T-cell (primary cell): ENCODE measurements around the gene BMP6. TPM values are rescaled to one million over a fixed set of nuclear protein-coding genes. Genes with fewer than 3 reads are reported as not detected.

Experiments used
- ATAC-seq, 4 experiments: fragments of 200-7000 bp in 3 of 4; fragments of 150-1000 bp in 1 of 4; cut with Tn5 transposase; replicated peaks in 1 of 4; 1 replicate in 3 of 4; 2 replicates in 1 of 4; pipeline ENCODE4 v1.10.0; 2021; ENCODE audit warnings: moderate library complexity in 3 of 4, mild to moderate bottlenecking in 2 of 4, moderate number of reproducible peaks in 1 of 4
- CTCF ChIA-PET, 2 donors: fragments of 300-600 bp; sonication (Branson Sonifier 250); formaldehyde crosslinking; loops; one replicate each; lab custom pipeline; 2022; ENCODE audit warnings: antibody characterized with exemption in 2 of 2; lab: Charles Lee
- POLR2A ChIA-PET, 2 donors: fragments of 300-600 bp; sonication (Branson Sonifier 250); formaldehyde crosslinking; loops; one replicate each; lab custom pipeline; 2022; ENCODE audit warnings: antibody characterized with exemption in 2 of 2; lab: Charles Lee
- DNase-seq, 35 experiments: peaks; one replicate each; pipeline versions ENCODE4 v3.0.0 to v3.0.0-alpha.2; 2013 to 2023
- H3K27ac ChIP-seq: one replicate; pipeline ENCODE4 v1.5.1; 2013; ENCODE audit warnings: low read length
- H3K27me3 ChIP-seq, 2 experiments: replicated peaks in 1 of 2; 1 replicate in 1 of 2; 2 replicates in 1 of 2; pipeline versions ENCODE4 v1.6.1 to v1.7.0; 2013; ENCODE audit warnings: low read length in 1 of 2, mixed read lengths in 1 of 2; ENCODE audit not compliant: control insufficient read depth in 2 of 2, insufficient read depth in 2 of 2; ENCODE audit errors: extremely low read depth in 1 of 2
- H3K36me3 ChIP-seq, 2 donors: 1 replicate in 1 of 2; 2 replicates in 1 of 2; pipeline versions ENCODE4 v1.6.1 to v1.7.0; 2013; ENCODE audit warnings: low read length in 1 of 2; ENCODE audit not compliant: control insufficient read depth in 2 of 2, insufficient read depth in 1 of 2; ENCODE audit errors: extremely low read depth in 1 of 2
- H3K4me1 ChIP-seq, 2 experiments: 1 replicate in 1 of 2; 2 replicates in 1 of 2; pipeline versions ENCODE4 v1.6.1 to v1.7.0; 2013; ENCODE audit warnings: low read length in 2 of 2, mixed read lengths in 1 of 2; ENCODE audit not compliant: insufficient read depth in 2 of 2, control insufficient read depth in 1 of 2; ENCODE audit errors: extremely low read depth in 1 of 2
- H3K4me3 ChIP-seq, 2 donors: 1 replicate in 1 of 2; 2 replicates in 1 of 2; pipeline versions ENCODE4 v1.5.1 to v1.7.0; 2013; ENCODE audit warnings: mild to moderate bottlenecking in 2 of 2, low read length in 1 of 2, moderate library complexity in 1 of 2; ENCODE audit not compliant: control insufficient read depth in 1 of 2; ENCODE audit errors: extremely low read depth in 1 of 2
- H3K9me3 ChIP-seq: 2 replicates; pipeline ENCODE4 v1.7.0; 2013
- H3K27ac Mint-ChIP-seq, 2 donors: one replicate each; pipeline ENCODE4 v1.8.0; 2020 to 2021; ENCODE audit warnings: mild to moderate bottlenecking in 2 of 2, mixed read lengths in 2 of 2
- H3K27me3 Mint-ChIP-seq, 2 donors: one replicate each; pipeline ENCODE4 v1.8.0; 2021 to 2022; ENCODE audit warnings: mixed read lengths in 2 of 2
- H3K36me3 Mint-ChIP-seq: one replicate; pipeline ENCODE4 v1.8.0; 2021; ENCODE audit warnings: mixed read lengths
- H3K4me1 Mint-ChIP-seq, 3 donors: one replicate each; pipeline ENCODE4 v1.8.0; 2020 to 2022; ENCODE audit warnings: mixed read lengths in 3 of 3, mild to moderate bottlenecking in 1 of 3
- H3K4me3 Mint-ChIP-seq, 3 donors: one replicate each; pipeline ENCODE4 v1.8.0; 2020 to 2022; ENCODE audit warnings: mild to moderate bottlenecking in 3 of 3, mixed read lengths in 3 of 3, moderate library complexity in 3 of 3
- H3K9me3 Mint-ChIP-seq, 3 donors: one replicate each; pipeline ENCODE4 v1.8.0; 2020 to 2022; ENCODE audit warnings: mixed read lengths in 3 of 3
- WGBS: methylation state at CpG from one replicate; pipeline ENCODE4 v1.1.5; 2013; ENCODE audit warnings: missing lambda C conversion rate; ENCODE audit not compliant: insufficient coverage; 5-methylcytosine and 5-hydroxymethylcytosine counted together
- total RNA-seq, 35 experiments: library from RNA in 6 of 35; stranded (reverse) in 6 of 35; fragments of 120-200 nt in 1 of 35; gene quantifications; one replicate each; pipeline versions ENCODE4 v1.2.1 to v1.2.4 and lab custom pipeline; 2013 to 2026

Gene BMP6
- total RNA-seq, 5 donors from 2014 or later (not counting 1 experiment from before 2014, with no cell fraction given) = 0.09 to 0.23 (median 0.13) TPM; not detected in 1

DNA sequence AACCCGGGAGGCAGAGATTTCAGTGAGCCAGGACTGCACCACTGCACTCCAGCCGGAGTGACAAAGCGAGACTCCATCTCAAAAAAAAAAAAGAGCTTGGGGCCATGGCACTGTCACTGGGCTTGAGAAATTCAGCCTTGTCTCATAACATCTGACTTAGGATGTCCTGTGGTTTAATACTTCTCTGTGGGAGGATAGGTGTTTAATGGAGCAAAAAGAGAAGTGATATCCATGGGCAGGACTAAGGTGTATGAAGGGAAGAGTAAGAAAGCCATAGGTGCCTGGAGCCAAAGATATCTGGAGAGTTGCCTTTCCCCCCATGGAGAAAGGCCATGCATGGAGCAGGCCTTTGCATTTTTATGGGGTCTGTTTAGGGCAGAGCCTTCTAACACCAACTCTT is 11.2 kb downstream of the BMP6 start:
- H3K4me3 ChIP-seq = no peak overlapping the region
- no peak overlapping the region for H3K4me3 Mint-ChIP-seq
- CTCF ChIA-PET = no interaction called here

DNA sequence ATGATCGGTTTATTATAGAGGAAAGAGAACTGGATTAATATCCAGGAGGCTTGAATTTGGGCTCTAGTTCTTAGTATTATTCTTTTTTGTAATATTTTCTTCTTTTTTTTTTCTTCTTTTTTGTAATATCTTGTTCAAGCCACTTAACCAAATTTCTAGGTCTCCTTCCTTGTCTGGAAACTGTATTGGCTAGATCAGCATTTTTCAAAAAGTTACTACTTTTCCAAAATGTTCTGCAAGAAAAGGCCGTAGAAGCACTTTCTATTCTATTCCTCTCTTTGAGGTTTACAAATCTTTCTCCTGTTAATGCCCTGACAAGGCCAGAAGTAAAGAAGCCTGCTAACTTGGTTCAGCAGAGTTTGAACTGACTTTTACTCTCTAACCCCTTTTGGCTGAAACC is 12.0 kb downstream of the BMP6 start:
- no peaks in the 10 kb centered on the region for H3K36me3 Mint-ChIP-seq
- no peaks in the 10 kb centered on the region for H3K4me1 Mint-ChIP-seq
- Histone ChIP-seq H3K4me3 (no peak overlapping the region), H3K27me3 (peaks cover 2 to 10% of the 10 kb centered on the region in 2 experiments), H3K36me3 (no peaks in the 10 kb centered on the region), H3K27ac (no peak overlapping the region), H3K4me1 (no peaks in the 10 kb centered on the region), H3K9me3 (no peaks in the 10 kb centered on the region)
- POLR2A ChIA-PET = no interaction called here
- ATAC-seq (no peak), DNase-seq (no peak)
- no peak overlapping the region for H3K4me3 Mint-ChIP-seq
- WGBS = 80% methylated on average over 1 of the region's 2 CpGs
- CTCF ChIA-PET = no interaction called here
- no peaks in the 10 kb centered on the region for H3K9me3 Mint-ChIP-seq
- H3K27ac Mint-ChIP-seq = no peak overlapping the region
- H3K27me3 Mint-ChIP-seq = peaks cover 47 to 53% of the 10 kb centered on the region in 2 donors

More for the DNA sequence above, 11.2 kb downstream of the BMP6 start:
- peaks cover 52 to 57% of the 10 kb centered on the region in 2 donors for H3K27me3 Mint-ChIP-seq
- Histone ChIP-seq H3K27ac (no peak overlapping the region), H3K4me1 (no peaks in the 10 kb centered on the region), H3K27me3 (peaks cover 2 to 12% of the 10 kb centered on the region in 2 experiments), H3K9me3 (no peaks in the 10 kb centered on the region), H3K36me3 (no peaks in the 10 kb centered on the region)
- no peaks in the 10 kb centered on the region for H3K36me3 Mint-ChIP-seq
- POLR2A ChIA-PET = no interaction called here
- DNase-seq (no peak), ATAC-seq (no peak)
- H3K9me3 Mint-ChIP-seq = no peaks in the 10 kb centered on the region
- 92% methylated on average over 1 of the region's 3 CpGs for WGBS
- no peaks in the 10 kb centered on the region for H3K4me1 Mint-ChIP-seq
- no peak overlapping the region for H3K27ac Mint-ChIP-seq

DNA sequence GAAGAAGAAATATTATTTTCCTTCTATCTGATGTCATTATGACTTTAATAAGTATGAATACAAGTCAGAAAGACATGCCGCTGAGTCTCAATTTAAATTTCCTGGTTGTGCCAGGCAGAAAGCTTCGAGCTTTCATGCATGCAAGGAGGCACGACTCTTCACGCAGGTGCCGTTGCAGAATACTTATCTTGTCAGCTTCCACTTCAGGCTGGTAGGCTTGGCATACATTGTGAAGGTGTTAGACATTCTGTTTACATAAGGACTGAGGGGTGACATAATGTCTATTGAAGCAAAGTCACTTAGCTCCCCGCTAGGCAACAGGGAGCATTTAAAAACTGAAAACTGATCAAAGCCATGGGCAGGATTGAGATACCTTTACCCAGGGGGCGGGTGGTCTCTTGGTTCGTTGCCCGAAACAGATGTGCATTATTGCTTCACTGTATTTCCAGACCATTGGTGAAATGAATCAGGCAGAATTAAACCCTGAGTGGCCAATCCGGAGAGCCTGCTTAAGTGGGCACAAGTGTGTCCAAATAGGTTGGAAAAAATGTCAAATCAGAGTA is 16.4 kb downstream of the BMP6 start:
- Histone ChIP-seq H3K27me3 (peaks cover 0 to 9% of the 10 kb centered on the region in 2 experiments), H3K4me3 (no peak overlapping the region), H3K9me3 (no peaks in the 10 kb centered on the region), H3K4me1 (no peaks in the 10 kb centered on the region), H3K36me3 (no peaks in the 10 kb centered on the region), H3K27ac (no peak overlapping the region)
- ChIA-PET CTCF (no interaction called here), POLR2A (no interaction called here)
- no peak for ATAC-seq
- Mint-ChIP-seq H3K9me3 (no peaks in the 10 kb centered on the region), H3K36me3 (no peaks in the 10 kb centered on the region), H3K27me3 (peaks cover 29 to 38% of the 10 kb centered on the region in 2 donors), H3K4me1 (no peaks in the 10 kb centered on the region), H3K27ac (no peak overlapping the region), H3K4me3 (no peak overlapping the region)
- no peak for DNase-seq
- 90% methylated on average over 6 of the region's 10 CpGs for WGBS

- Mint-ChIP-seq H3K36me3 (no peaks in the 10 kb centered on the region), H3K4me1 (no peaks in the 10 kb centered on the region), H3K27ac (no peak overlapping the region), H3K4me3 (no peak overlapping the region), H3K9me3 (no peaks in the 10 kb centered on the region), H3K27me3 (peaks cover 14 to 47% of the 10 kb centered on the region in 2 donors)
- 93% methylated on average over 10 of the region's 10 CpGs for WGBS
- no peaks in the 10 kb centered on the region for H3K36me3 ChIP-seq
- CTCF ChIA-PET = no interaction called here
- ATAC-seq = no peak
- H3K4me3 ChIP-seq = no peak overlapping the region
- POLR2A ChIA-PET = no interaction called here
- no peaks in the 10 kb centered on the region for H3K9me3 ChIP-seq
- DNase-seq = no peak
- no peak overlapping the region for H3K27ac ChIP-seq
- no peaks in the 10 kb centered on the region for H3K4me1 ChIP-seq
- peaks cover 0 to 8% of the 10 kb centered on the region in 2 experiments for H3K27me3 ChIP-seq
Measured at GRCh38 chr6:7745942-7746341, 20.0 kb downstream of the BMP6 start.

DNA sequence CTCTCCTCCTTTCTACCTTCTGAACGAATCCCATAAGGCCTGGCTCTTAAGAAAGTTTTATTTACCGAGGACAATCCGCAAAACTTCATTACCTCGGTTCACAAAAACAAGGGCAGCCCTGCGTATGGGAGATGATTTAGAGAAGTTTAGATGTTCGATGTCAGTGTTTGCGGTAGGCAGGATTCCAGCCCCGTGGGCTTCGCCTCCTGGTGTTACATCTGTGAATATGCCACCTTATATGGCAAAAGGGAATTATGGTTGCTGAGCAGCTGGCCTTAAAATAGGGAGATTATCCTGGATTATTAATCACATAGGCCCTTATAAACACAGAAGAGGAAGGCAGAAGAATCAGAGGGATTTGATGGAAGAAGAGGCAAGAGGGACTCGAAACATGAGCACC is 21.1 kb downstream of the BMP6 start:
- 93% methylated on average over 5 of the region's 10 CpGs for WGBS
- Histone ChIP-seq H3K27ac (no peak overlapping the region), H3K27me3 (peaks cover 0 to 8% of the 10 kb centered on the region in 2 experiments), H3K36me3 (no peaks in the 10 kb centered on the region), H3K9me3 (no peaks in the 10 kb centered on the region), H3K4me3 (no peak overlapping the region), H3K4me1 (no peaks in the 10 kb centered on the region)
- Mint-ChIP-seq H3K36me3 (no peaks in the 10 kb centered on the region), H3K27me3 (peaks cover 13 to 44% of the 10 kb centered on the region in 2 donors), H3K9me3 (no peaks in the 10 kb centered on the region), H3K4me3 (no peak overlapping the region), H3K4me1 (no peaks in the 10 kb centered on the region), H3K27ac (no peak overlapping the region)
- no peak for DNase-seq
- ChIA-PET POLR2A (no interaction called here), CTCF (no interaction called here)
- no peak for ATAC-seq

- Mint-ChIP-seq H3K9me3 (no peaks in the 10 kb centered on the region), H3K4me3 (no peak overlapping the region), H3K4me1 (no peaks in the 10 kb centered on the region), H3K27me3 (peaks cover 13 to 44% of the 10 kb centered on the region in 2 donors), H3K27ac (no peak overlapping the region), H3K36me3 (no peaks in the 10 kb centered on the region)
- ChIA-PET POLR2A (no interaction called here), CTCF (no interaction called here)
- peaks cover 0 to 8% of the 10 kb centered on the region in 2 experiments for H3K27me3 ChIP-seq
- no peaks in the 10 kb centered on the region for H3K36me3 ChIP-seq
- ATAC-seq (no peak), DNase-seq (no peak)
- no peak overlapping the region for H3K4me3 ChIP-seq
- H3K4me1 ChIP-seq = no peaks in the 10 kb centered on the region
- H3K27ac ChIP-seq = no peak overlapping the region
- H3K9me3 ChIP-seq = no peaks in the 10 kb centered on the region
- 17% methylated on average over 1 of the region's 5 CpGs for WGBS
Measured at GRCh38 chr6:7747433-7747832, 21.5 kb downstream of the BMP6 start.
